ENCODE results near the gene MORC2. TPM values are rescaled to one million over a fixed set of nuclear protein-coding genes. Genes with fewer than 3 reads are reported as not detected.

The MORC2 gene
- total and polyA plus RNA-seq, 8 donors: 4.4 to 64.8 (median 17.0) TPM

GRCh38 chr22:30990690-30991089 is 22.1 kb upstream of the MORC2 start:
- peaks cover 0 to 34% (median 8%) of the 10 kb centered on the region in 4 donors for H3K9me3 ChIP-seq
- H3K36me3 ChIP-seq: no peaks in the 10 kb centered on the region
- H3K4me3 ChIP-seq: no peak overlapping the region
- H3K27ac ChIP-seq: no peak overlapping the region
- no peaks in the 10 kb centered on the region for H3K27me3 ChIP-seq
- intact Hi-C loops (cut with DNase I; ENCODE audit: low total_unique reads): no loop called here
- TF ChIP-seq CTCF (IDR thresholded peaks at IDR 0.05): no peak
- no peak for TF ChIP-seq POLR2A (IDR thresholded peaks at IDR 0.05)
- no peak for TF ChIP-seq EP300 (IDR thresholded peaks at IDR 0.05)
- TF ChIP-seq POLR2AphosphoS5 (IDR thresholded peaks at IDR 0.05): no peak
- DNase-seq: no peak
- peaks cover 0 to 11% (median 4%) of the 10 kb centered on the region in 4 donors for H3K4me1 ChIP-seq
- WGBS, 5 donors: 86 to 100% (median 95%) methylated on average over 1 of the region's 1 CpG

DNA sequence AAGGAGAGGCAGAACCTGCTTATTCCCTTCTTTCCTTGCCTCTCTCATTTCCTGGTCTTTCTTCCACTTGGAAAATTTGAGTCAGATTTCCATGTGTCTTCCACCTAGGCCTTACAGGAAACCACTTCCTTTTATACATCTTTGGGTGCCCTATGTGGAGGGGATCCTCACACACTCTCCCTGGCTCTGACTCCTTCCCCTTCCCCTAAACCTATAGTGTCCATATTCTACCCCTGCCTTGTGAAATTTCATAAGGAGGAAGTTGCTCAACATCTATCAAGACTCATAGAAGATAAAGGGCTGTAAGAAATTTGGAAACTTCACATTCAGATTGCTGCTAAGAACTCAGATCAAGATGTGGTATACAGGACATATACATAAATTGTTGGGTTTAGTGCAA is 20.9 kb upstream of the MORC2 start:
- peaks cover 0 to 11% (median 4%) of the 10 kb centered on the region in 4 donors for H3K4me1 ChIP-seq
- intact Hi-C loops (cut with DNase I; ENCODE audit: low total_unique reads): no loop called here
- no peak for DNase-seq
- H3K9me3 ChIP-seq: peaks cover 0 to 36% (median 10%) of the 10 kb centered on the region in 4 donors
- TF ChIP-seq POLR2A (IDR thresholded peaks at IDR 0.05): no peak
- TF ChIP-seq EP300 (IDR thresholded peaks at IDR 0.05): no peak
- H3K4me3 ChIP-seq: no peak overlapping the region
- no peaks in the 10 kb centered on the region for H3K36me3 ChIP-seq
- no peak overlapping the region for H3K27ac ChIP-seq
- H3K27me3 ChIP-seq: no peaks in the 10 kb centered on the region

DNA sequence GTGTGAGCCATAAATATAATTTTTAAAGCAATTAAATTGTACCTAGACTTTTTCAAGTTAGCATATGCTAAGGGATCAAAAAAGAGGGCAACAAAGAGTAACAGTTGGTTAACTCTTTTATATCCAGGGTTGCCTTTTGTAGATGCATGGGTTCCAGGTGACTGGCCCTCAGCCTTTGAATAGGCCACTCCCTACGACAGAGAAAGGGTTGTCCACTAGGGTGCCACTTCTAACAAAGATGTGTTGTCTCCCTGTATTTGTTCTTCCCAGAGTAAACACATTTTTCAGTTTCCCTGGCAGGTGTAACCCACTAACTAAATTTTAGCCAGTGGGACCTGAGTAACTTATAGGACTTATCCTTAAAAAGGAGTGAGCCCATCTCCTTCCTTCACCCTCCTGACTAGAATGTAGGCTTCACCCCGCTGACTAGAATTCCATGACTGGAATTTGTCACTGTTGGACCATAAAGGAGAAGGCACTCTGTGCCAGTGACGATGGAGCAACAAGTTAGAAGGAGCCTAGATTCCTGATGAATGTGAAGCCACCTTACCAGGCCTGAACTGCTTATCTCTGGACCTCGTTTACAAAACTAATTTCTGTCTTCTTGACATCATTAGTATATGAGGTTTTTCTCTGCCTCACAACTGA is 17.1 kb upstream of the MORC2 start:
- Histone ChIP-seq H3K4me3 (no peak overlapping the region), H3K9me3 (peaks cover 0 to 47% (median 28%) of the 10 kb centered on the region in 4 donors), H3K36me3 (no peaks in the 10 kb centered on the region), H3K4me1 (no peaks in the 10 kb centered on the region), H3K27ac (no peak overlapping the region), H3K27me3 (no peaks in the 10 kb centered on the region)
- TF ChIP-seq POLR2A (IDR thresholded peaks at IDR 0.05) (no peak), POLR2AphosphoS5 (IDR thresholded peaks at IDR 0.05) (no peak), CTCF (IDR thresholded peaks at IDR 0.05) (no peak), EP300 (IDR thresholded peaks at IDR 0.05) (no peak)
- WGBS, 5 donors: 51 to 69% (median 68%) methylated on average over 4 of the region's 4 CpGs
- intact Hi-C loops (cut with DNase I; ENCODE audit: low total_unique reads): no loop called here
- DNase-seq: no peak

- 63 to 76% (median 65%) methylated on average over 2 of the region's 2 CpGs for WGBS, 5 donors
- intact Hi-C loops (cut with DNase I; ENCODE audit: low total_unique reads): no loop called here
- TF ChIP-seq POLR2A (IDR thresholded peaks at IDR 0.05) (no peak), EP300 (IDR thresholded peaks at IDR 0.05) (no peak), CTCF (IDR thresholded peaks at IDR 0.05) (no peak), POLR2AphosphoS5 (IDR thresholded peaks at IDR 0.05) (no peak)
These were observed 15.7 kb upstream of the MORC2 start for GRCh38 chr22:30984317-30984716.

DNA sequence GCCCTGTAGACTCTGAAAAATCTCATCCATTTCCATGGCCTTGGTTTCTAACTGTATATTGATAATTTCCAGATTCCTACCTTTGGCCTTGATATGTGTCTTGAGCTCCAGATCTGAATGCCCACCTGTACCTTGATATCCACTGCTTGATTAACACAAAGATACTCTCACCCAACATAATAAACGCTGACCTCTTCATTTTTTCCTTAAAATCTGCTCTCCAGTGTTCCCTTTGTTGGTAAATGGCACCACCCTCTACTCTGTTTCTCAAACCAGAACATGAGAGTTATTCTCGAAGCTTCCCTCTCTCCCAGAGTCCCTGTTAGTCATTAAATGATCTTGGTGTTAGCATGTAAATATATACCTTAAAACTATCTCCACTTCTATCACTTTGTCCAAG is 13.9 kb upstream of the MORC2 start:
- intact Hi-C loops (cut with DNase I; ENCODE audit: low total_unique reads): no loop called here

More at GRCh38 chr22:30984317-30984716, 15.7 kb upstream of the MORC2 start:
- no peaks in the 10 kb centered on the region for H3K27me3 ChIP-seq
- H3K36me3 ChIP-seq: no peaks in the 10 kb centered on the region
- no peak for DNase-seq
- H3K9me3 ChIP-seq: peaks cover 0 to 57% (median 40%) of the 10 kb centered on the region in 4 donors
- H3K4me3 ChIP-seq: no peak overlapping the region
- H3K27ac ChIP-seq: no peak overlapping the region
- no peaks in the 10 kb centered on the region for H3K4me1 ChIP-seq

More for the DNA sequence above, 13.9 kb upstream of the MORC2 start:
- Histone ChIP-seq H3K27ac (no peak overlapping the region), H3K4me1 (no peaks in the 10 kb centered on the region), H3K27me3 (no peaks in the 10 kb centered on the region), H3K9me3 (peaks cover 2 to 67% (median 49%) of the 10 kb centered on the region in 4 donors), H3K36me3 (no peaks in the 10 kb centered on the region), H3K4me3 (no peak overlapping the region)
- 78 to 94% (median 84%) methylated on average over 2 of the region's 2 CpGs for WGBS, 5 donors
- no peak for DNase-seq
- no peak for TF ChIP-seq POLR2AphosphoS5 (IDR thresholded peaks at IDR 0.05)
- TF ChIP-seq POLR2A (IDR thresholded peaks at IDR 0.05): no peak
- TF ChIP-seq CTCF (IDR thresholded peaks at IDR 0.05): no peak
- TF ChIP-seq EP300 (IDR thresholded peaks at IDR 0.05): no peak
